HG03060 (cell line): Measurements from ENCODE around the gene KRT4.
"Not testable (repeated sequence)": the region's sequence is repeated elsewhere in the genome, so short reads cannot be mapped to it uniquely, and the experiment has no call there.

Source experiments
- ATAC-seq: cut with Tn5 transposase; IDR thresholded peaks from one replicate; pipeline ENCODE4 v1.9.1; 2021; ENCODE audit warnings: low read depth, moderate number of reproducible peaks; ENCODE audit not compliant: unreplicated experiment

Gene KRT4

DNA sequence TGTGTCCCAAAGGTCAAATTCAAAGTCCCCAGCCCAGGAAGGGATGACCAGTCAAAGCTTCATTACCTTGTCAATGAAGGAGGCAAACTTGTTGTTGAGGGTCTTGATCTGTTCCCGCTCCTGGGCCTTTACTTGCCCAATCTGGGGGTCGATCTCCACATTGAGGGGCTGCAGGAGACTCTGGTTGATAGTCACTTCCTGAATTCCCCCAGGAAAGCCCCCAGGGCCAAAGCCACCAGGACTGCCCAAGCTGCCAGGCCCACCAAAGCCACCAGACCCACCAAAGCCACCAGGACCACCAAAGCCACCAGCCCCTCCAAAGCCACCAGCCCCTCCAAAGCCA, 18.6 kb downstream of the KRT4 start:
- not testable (repeated sequence) for ATAC-seq

GRCh38 chr12:52794479-52795331, 19.2 kb downstream of the KRT4 start:
- ATAC-seq: no peak

- ATAC-seq: no peak
Measured at GRCh38 chr12:52792185-52793029, 21.5 kb downstream of the KRT4 start.

- no peak for ATAC-seq
Measured at GRCh38 chr12:52791271-52792184, 22.4 kb downstream of the KRT4 start.

DNA sequence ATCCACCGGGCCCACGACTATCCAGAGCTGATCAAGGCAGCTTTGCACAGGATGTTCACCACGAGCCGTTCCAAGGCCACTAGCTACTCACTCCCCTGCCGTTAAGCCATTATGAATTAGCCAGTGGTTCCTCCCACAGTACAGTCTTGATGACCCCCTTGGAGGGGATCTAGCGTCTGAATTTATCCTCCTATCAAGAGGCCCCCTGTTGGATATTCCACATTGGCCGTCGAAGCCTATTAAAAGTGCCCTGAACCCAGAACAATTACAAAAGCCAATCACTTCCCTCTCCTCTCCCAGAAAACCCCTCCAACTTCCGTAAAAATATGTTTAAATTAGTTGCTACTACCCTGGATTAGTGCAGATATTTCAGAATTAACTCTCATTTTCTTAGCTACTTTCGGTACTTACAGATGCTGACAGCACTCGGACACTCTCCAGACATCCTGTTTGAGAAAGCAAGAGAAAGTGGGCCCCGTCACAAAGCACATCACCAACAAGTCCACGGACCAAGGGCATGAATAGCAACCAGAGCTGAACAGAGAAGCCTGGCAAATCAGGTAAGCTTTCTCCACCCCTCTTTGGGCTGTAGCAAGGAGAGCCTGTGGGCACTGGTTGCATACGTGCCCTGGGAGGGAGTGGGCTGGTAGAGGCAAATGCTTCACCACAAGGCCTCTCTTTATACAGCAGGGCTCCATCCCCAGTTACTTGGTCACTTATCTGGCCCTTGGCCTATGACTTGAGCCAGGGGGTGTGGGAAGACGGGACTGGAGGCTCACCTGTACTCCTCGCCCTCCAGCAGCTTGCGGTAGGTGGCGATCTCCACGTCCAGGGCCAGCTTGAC, 23.3 kb downstream of the KRT4 start:
- ATAC-seq: no peak

DNA sequence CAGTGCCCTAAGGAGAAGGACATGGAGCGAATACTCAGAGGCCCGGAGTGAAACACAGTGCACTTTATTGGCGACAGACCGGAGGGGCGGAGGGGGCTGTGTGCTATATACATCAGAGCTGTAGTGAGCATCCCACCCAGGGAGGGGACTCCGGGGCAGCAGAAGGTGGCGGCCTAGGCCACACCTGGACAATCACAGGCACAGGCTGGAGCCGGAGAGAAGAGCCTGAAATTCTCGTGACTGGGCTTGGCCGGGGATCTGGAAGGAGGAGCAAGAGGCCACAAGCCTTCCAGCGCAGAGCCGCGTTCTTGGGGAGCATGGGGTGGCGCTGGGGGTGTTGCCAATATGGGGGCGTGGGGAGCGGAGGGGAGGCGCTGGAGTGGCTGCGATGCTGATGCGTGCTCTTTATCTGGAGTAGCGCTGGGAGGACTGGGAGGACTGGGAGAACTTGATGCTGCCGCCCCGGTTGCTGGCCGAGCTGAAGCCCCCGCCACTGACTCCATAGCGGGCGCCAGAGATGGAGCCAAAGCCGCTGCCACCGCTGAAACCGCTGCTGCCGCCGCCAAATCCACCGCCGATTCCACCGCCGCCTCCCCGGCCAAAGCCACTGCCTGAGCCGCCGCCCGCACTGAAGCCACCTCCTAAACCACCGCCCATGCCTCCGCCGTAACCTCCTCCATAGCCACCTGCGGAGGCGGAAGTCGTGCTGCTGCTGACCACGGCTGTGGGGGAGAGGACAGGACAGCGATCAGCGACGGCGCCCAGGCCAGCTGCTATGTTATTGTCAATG, 24.1 kb downstream of the KRT4 start:
- ATAC-seq: no peak

- ATAC-seq: no peak
Measured at GRCh38 chr12:52788876-52789636, 24.9 kb downstream of the KRT4 start.

- ATAC-seq: no peak
Measured at GRCh38 chr12:52788192-52788875, 25.6 kb downstream of the KRT4 start.

- ATAC-seq: no peak
Measured at GRCh38 chr12:52787324-52788191, 26.4 kb downstream of the KRT4 start.

GRCh38 chr12:52784909-52785308, 29.0 kb downstream of the KRT4 start:
- no peak for ATAC-seq

- no peak for ATAC-seq
Measured at GRCh38 chr12:52783563-52784316, 30.2 kb downstream of the KRT4 start.

DNA sequence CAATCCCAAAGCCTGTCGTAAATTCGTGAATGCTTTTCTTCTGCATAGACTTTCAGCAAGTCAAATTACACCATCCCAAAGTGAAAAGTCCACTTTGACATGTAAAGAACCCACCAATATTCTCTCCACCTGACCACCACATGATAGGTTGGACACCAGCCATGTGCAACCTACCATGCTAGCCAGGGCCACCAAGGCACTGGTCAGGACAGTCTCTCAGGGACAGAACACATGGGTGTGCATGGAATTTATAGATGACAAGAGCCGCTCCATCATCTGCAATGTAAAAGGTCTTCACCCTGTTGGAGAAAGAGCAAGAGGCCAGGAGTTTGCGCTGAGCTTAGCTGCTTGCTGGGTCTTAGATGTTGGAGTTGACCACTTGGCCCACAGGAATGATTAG, 31.4 kb downstream of the KRT4 start:
- no peak for ATAC-seq

DNA sequence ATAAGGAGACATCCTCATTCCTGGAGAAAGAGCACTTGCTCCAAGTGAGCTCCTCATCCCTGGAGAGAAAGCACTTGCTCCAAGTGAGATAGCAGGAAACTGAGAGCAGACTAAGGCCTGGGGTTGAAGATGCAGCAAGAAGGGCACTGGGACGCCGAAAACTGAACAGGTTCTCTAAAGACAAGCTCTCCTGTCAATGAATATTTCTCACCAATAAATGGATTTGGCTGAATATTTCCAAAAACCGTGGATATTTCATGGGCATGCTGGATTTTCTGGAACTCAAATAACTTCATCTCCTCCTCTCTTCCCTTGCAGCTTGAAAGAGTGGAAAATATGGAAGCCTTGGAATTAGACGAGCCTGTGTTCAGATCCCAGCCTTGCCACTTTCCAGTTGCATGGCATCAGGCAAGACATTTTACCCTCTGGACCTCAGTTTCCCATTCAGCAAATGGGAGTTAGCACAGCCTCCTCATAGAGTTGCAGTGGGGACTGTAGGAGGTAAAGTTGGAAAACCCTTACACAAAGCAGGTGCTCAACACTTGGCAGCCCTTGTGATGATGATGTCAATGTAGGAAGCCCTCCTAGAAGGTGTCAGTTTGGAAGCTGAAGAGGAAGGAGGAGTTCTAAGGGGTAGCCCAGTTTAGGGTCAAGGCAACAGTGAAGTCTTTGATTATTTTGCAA, 32.4 kb downstream of the KRT4 start:
- ATAC-seq: no peak

DNA sequence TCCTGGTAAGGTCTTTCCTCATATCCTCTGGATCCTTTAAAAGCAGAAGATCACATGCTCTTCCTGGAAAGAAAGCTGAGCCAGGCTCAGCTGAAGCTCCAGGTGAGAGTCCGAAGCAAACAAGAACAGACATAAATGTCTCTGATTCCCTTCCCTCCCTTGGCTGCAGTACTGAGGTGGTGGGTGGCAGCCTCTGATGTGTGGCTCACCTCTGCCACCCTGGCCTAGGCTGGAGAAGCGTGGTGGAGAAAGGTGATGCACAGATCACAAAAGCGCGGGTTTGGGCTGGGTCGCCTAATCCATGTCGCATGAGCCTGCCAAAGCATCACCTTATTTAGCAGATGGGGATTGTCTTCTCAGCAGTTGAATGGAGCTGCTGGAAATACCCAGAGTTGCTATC, 34.0 kb downstream of the KRT4 start:
- ATAC-seq: no peak

- no peak for ATAC-seq
Measured at GRCh38 chr12:52778833-52779232, 35.1 kb downstream of the KRT4 start.

GRCh38 chr12:52777566-52777965, 36.4 kb downstream of the KRT4 start:
- ATAC-seq: no peak
